Type B pancreatic cell (in vitro differentiated cells): ENCODE data around the gene A4GALT. TPM values are rescaled to one million over a fixed set of nuclear protein-coding genes. Genes with fewer than 3 reads are reported as not detected.

Experiments used
- DNase-seq: peaks from one replicate; pipeline ENCODE4 v3.0.0; 2021; ENCODE audit warnings: mixed read lengths; ENCODE audit not compliant: unreplicated experiment; ENCODE audit errors: extremely low spot score
- H3K27ac Mint-ChIP-seq: 2 replicates; pipeline ENCODE4 v1.8.0; 2021; ENCODE audit warnings: mild to moderate bottlenecking, mixed read lengths
- H3K27me3 Mint-ChIP-seq: 2 replicates; pipeline ENCODE4 v1.8.0; 2021; ENCODE audit warnings: mixed read lengths
- H3K36me3 Mint-ChIP-seq: 2 replicates; pipeline ENCODE4 v1.8.0; 2021; ENCODE audit warnings: mixed read lengths
- H3K4me1 Mint-ChIP-seq: one replicate; pipeline ENCODE4 v1.8.0; 2021; ENCODE audit warnings: mixed read lengths; ENCODE audit not compliant: unreplicated experiment
- H3K4me3 Mint-ChIP-seq: 2 replicates; pipeline ENCODE4 v1.8.0; 2021; ENCODE audit warnings: mild to moderate bottlenecking, mixed read lengths
- H3K9me3 Mint-ChIP-seq: 2 replicates; pipeline ENCODE4 v1.8.0; 2021; ENCODE audit warnings: mixed read lengths
- long read RNA-seq: library from polyadenylated mRNA; unstranded; transcript quantifications from one replicate; pipeline ENCODE4 v2.0.0, GENCODE V29; 2020
- total RNA-seq: library from RNA; stranded (reverse); gene quantifications from 2 replicates; pipeline ENCODE4 v1.2.1, GENCODE V29; 2021; ENCODE audit warnings: low replicate concordance
- TF ChIP-seq, protein P1 (sequence below): fragments of 200-600 bp; sonication (generic); conservative IDR thresholded peaks from 2 replicates; pipeline ENCODE4 v1.5.0; 2021; ENCODE audit warnings: antibody characterized with exemption, mild to moderate bottlenecking

The A4GALT gene
- 20.2 and 76.3 TPM in 2 replicates for total RNA-seq
- long read RNA-seq, partial matches to known transcripts: 0 of 2 reads
- long read RNA-seq, other reads (novel, unspliced or antisense): 2 of 2 reads

DNA sequence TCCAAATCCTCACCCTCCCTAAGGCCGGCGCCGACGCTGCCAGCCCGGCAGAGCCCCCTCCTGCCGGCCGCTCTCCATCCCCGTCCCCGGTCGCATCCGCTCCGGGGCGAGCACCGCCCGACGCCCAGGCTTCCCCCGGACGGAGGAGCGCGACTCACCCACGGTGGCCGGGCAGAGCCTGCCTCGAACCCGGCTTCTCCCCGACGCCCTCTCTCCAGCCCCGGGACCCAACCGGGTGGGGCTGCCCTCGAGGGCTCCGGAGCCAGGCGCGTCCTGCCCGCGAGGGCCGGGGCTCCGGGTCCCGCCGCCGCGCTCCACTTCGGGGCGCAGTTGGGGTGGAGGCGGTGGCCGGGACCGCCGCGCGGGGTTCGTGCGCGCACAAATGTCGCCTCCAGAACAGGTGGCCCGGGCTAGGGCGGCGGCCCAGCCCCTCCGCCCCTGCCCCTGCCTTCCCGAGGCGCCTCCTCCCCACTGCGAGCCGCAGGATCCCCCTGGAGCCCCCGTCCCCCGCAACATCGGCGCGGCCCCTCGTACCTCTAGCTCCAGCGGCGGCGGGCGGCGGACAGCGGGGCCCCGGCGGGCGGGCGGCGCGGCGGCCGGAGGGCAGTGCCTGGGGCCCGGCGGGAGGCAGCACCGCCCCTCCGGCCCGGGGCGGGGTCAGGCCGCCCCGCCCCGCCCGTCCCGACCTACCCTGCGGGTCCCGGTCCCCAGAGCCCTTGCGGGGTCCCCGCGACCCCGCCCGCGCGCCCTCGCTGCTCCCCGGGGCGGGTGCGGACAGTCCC, at the start of gene A4GALT:
Gene A4GALT (minus strand): TSS at position 608 of the 782 bp plus-strand sequence. CDS start 26,919 bp downstream, outside the sequence.
- peak within 1 kb of the TSS; percentile 92 for H3K4me3 Mint-ChIP-seq
- H3K4me1 Mint-ChIP-seq: peaks cover 23% of the 10 kb centered on the region
- H3K9me3 Mint-ChIP-seq: no peaks in the 10 kb centered on the region
- peaks cover 63% of the 10 kb centered on the region for H3K27me3 Mint-ChIP-seq
- H3K36me3 Mint-ChIP-seq: peaks cover 9% of the 10 kb centered on the region
- TF ChIP-seq, protein P1, sequence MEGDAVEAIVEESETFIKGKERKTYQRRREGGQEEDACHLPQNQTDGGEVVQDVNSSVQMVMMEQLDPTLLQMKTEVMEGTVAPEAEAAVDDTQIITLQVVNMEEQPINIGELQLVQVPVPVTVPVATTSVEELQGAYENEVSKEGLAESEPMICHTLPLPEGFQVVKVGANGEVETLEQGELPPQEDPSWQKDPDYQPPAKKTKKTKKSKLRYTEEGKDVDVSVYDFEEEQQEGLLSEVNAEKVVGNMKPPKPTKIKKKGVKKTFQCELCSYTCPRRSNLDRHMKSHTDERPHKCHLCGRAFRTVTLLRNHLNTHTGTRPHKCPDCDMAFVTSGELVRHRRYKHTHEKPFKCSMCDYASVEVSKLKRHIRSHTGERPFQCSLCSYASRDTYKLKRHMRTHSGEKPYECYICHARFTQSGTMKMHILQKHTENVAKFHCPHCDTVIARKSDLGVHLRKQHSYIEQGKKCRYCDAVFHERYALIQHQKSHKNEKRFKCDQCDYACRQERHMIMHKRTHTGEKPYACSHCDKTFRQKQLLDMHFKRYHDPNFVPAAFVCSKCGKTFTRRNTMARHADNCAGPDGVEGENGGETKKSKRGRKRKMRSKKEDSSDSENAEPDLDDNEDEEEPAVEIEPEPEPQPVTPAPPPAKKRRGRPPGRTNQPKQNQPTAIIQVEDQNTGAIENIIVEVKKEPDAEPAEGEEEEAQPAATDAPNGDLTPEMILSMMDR: no peak
- H3K27ac Mint-ChIP-seq: peak within 1 kb of the TSS; percentile 96
- DNase-seq: no peak

- no peaks in the 10 kb centered on the region for H3K36me3 Mint-ChIP-seq
- H3K4me3 Mint-ChIP-seq: no peak overlapping the region
- TF ChIP-seq, protein P1: no peak
- no peaks in the 10 kb centered on the region for H3K9me3 Mint-ChIP-seq
- no peaks in the 10 kb centered on the region for H3K27me3 Mint-ChIP-seq
- peaks cover 13% of the 10 kb centered on the region for H3K4me1 Mint-ChIP-seq
- DNase-seq: no peak
- H3K27ac Mint-ChIP-seq: no peak overlapping the region
These were observed 49.7 kb upstream of the A4GALT start for GRCh38 chr22:42770448-42770726.

DNA sequence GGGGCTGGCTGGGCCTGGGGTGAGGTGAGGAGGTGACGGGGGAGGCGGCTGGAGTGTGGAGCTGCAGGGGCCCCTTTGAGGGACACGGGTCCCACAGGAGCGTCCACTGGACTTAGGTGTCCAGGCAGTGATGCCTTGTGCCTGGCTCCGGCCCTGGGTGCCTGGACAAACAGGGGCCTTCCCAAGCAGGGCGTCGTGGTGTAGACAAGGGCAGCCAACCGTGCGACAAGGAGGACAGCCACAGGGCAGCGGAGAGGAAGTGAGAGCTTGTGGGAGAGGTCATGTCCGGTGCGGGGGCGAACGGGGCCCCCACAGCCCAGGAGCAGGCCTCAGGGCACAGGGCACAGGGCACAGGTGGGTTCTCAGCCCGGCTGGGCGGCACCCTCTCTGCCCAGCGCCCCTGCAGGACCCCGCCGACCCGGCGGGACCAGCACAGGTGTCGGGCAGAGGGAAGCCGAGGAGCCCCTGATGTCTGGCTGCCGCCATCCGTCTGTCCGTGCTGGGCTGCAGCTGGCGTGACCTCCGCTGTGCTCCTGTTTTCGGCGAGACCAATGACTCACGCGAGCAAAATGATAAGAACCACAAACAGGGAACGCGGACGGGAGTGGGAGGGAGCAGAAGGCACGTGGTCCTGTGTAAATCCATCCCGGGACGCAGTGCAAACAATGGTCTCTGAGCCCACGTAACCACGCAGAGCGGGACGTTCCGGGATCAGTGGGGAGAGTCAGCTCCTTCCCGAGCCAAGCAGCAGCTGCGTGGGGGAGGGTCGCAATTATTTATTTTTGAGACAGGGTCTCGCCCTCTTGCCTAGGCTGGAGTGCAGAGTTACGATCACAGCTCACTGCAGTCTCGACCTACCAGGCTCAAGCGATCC, 49.1 kb upstream of the A4GALT start:
- peaks cover 13% of the 10 kb centered on the region for H3K4me1 Mint-ChIP-seq
- no peaks in the 10 kb centered on the region for H3K9me3 Mint-ChIP-seq
- no peaks in the 10 kb centered on the region for H3K27me3 Mint-ChIP-seq
- peak overlapping the region; percentile 51 for H3K4me3 Mint-ChIP-seq
- no peaks in the 10 kb centered on the region for H3K36me3 Mint-ChIP-seq
- TF ChIP-seq, protein P1: no peak
- DNase-seq: no peak
- H3K27ac Mint-ChIP-seq: no peak overlapping the region

DNA sequence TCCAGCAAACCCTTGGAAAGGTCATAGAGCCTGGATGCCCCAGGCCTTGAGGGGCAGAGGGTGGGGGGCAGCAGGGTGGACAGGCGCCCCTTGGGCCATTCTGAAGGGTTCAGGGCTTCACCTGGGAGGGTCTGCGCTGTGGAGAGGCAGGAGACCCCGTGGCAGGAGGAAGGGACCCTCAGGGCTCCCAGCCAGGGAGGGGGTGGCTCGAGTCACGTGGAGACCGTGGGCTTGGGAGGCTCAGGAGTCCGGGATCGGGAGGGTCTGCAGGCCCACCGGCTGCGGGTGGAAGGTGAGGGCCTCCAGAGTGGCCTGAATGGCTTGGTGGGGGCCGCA, 48.5 kb upstream of the A4GALT start:
- TF ChIP-seq, protein P1: no peak
- H3K4me3 Mint-ChIP-seq: no peak overlapping the region
- DNase-seq: no peak
- H3K36me3 Mint-ChIP-seq: no peaks in the 10 kb centered on the region
- no peak overlapping the region for H3K27ac Mint-ChIP-seq
- H3K27me3 Mint-ChIP-seq: no peaks in the 10 kb centered on the region
- H3K4me1 Mint-ChIP-seq: peaks cover 13% of the 10 kb centered on the region
- H3K9me3 Mint-ChIP-seq: no peaks in the 10 kb centered on the region

DNA sequence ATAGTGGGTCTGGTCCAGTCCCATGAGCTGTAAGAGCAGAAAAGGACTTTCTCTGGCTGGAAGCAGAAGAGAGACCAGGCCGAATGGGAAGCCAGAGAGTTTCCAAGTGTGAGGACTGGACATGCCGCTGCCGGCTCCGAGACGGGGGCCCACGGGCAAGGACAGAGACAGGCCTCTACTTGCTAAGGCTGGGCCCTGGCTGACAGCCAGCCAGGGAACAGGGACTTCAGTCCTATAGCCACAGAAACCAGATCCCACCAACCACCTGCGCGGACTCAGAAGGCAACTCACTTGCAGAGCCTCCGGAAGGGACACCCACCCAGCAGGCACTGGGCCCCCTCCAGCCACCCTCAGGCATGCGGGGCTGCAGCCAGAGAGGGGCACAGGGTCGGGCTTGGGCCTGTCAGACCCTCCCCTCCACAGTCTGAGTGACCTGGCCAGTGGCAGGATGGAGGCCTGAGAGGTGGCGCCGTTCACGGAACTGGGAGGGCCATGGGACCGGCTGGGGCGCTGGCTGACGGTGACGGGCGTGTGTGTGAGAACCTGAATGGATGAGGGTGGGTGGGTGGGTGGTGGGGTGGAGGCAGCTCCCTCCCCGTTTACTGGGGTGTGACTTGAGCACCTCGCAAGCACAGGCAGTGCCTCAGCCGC, 47.8 kb upstream of the A4GALT start:
- TF ChIP-seq, protein P1: no peak
- peaks cover 13% of the 10 kb centered on the region for H3K4me1 Mint-ChIP-seq
- peak overlapping the region; percentile 20 for H3K4me3 Mint-ChIP-seq
- no peaks in the 10 kb centered on the region for H3K9me3 Mint-ChIP-seq
- no peaks in the 10 kb centered on the region for H3K27me3 Mint-ChIP-seq
- H3K36me3 Mint-ChIP-seq: no peaks in the 10 kb centered on the region
- DNase-seq: no peak
- peak overlapping the region; percentile 39 for H3K27ac Mint-ChIP-seq
